Measurements from ENCODE around the gene SAP30L. TPM values are rescaled to one million over a fixed set of nuclear protein-coding genes. Genes with fewer than 3 reads are reported as not detected.

Gene SAP30L
- total RNA-seq, 2 donors from 2014 or later = 27.7 to 40.3 TPM

DNA sequence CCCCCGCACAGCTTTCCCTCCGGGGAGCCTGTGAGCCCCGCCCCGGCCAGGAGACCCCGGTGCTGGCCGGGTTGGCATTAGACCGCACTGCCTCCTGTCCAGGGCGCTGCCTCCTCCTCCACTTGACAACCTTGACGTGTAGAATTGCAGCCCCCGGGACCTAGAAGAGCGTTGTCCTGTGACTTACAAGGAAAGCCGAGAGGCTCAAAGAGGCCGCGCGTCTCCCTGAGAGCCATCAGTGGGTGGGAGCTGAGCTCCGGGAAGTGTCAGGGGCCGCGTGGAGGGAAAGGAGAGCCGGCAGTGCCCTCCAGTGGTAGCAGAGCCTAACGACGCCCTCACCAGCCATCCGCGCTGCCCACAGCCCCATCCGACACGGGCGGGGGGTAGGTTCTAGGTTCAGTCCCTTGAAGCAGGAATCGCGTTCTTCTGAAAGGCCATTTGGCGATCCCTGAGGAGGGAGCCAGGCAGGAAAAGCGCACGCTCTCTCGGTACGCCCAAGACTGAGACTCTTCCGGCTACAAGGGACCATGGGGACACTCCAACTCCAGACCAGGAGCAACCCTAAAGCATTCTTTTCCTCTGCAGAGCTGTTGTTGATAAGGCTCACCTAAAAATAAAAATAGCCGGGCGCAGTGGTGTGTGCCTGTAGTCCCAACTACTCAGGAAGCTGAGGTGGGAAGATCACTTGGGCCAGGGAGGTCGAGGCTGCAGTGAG, 40.6 kb upstream of the SAP30L start:
- no peaks in the 10 kb centered on the region for H3K27me3 ChIP-seq (ENCODE audit: control insufficient read depth, insufficient read depth, low read length, poor library complexity, severe bottlenecking)
- Mint-ChIP-seq H3K9me3 (no peaks in the 10 kb centered on the region), H3K27me3 (ENCODE audit: insufficient read depth) (peaks cover 67% of the 10 kb centered on the region), H3K4me3 (peak overlapping the region; percentile 42), H3K27ac (no peak overlapping the region), H3K36me3 (ENCODE audit: low read depth) (peaks cover 3% of the 10 kb centered on the region), H3K4me1 (peaks cover 28% of the 10 kb centered on the region)
- H3K27ac ChIP-seq (ENCODE audit: low read depth, low read length) = no peak overlapping the region
- no peak overlapping the region for H3K9ac ChIP-seq (ENCODE audit: extremely low read depth, low read length, poor library complexity, severe bottlenecking)
- H3K36me3 ChIP-seq (ENCODE audit: control insufficient read depth, insufficient read depth, low read length) = peaks cover 19% of the 10 kb centered on the region
- H3K4me1 ChIP-seq (ENCODE audit: control insufficient read depth, insufficient read depth, low read length) = peaks cover 11% of the 10 kb centered on the region
- peak overlapping the region; percentile 0 for H3K4me3 ChIP-seq (ENCODE audit: low read length)
- TF ChIP-seq, protein P1, sequence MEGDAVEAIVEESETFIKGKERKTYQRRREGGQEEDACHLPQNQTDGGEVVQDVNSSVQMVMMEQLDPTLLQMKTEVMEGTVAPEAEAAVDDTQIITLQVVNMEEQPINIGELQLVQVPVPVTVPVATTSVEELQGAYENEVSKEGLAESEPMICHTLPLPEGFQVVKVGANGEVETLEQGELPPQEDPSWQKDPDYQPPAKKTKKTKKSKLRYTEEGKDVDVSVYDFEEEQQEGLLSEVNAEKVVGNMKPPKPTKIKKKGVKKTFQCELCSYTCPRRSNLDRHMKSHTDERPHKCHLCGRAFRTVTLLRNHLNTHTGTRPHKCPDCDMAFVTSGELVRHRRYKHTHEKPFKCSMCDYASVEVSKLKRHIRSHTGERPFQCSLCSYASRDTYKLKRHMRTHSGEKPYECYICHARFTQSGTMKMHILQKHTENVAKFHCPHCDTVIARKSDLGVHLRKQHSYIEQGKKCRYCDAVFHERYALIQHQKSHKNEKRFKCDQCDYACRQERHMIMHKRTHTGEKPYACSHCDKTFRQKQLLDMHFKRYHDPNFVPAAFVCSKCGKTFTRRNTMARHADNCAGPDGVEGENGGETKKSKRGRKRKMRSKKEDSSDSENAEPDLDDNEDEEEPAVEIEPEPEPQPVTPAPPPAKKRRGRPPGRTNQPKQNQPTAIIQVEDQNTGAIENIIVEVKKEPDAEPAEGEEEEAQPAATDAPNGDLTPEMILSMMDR (conservative IDR thresholded peaks at IDR 0.05) = peak; percentile 98
- DNase-seq = peak; percentile 96
- H3K9me3 ChIP-seq (ENCODE audit: control insufficient read depth, low read length) = no peaks in the 10 kb centered on the region
- WGBS, 2 experiments (ENCODE audit: insufficient coverage in 1 of 2, insufficient read length in 1 of 2) = 19 to 24% methylated on average over 22 to 37 of the region's 37 CpGs

DNA sequence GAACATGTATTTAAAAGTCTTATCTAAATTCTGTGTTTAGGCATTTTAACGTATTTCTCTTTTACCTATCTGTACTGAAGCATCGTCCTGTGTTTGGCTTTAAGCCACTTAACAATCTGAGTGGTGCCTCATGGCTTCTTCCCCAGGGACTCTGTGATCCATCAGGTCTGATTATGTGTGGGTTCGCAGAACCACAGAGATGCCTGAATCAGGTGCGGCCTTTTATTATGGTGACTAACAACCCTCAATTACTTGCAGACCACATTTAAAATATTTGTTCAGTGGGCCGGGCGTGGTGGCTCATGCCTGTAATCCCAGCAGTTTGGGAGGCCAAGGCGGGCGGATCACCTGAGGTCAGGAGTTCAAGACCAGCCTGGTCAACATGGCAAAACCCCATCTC, 39.6 kb upstream of the SAP30L start:
- H3K36me3 Mint-ChIP-seq (ENCODE audit: low read depth) = peaks cover 10% of the 10 kb centered on the region
- DNase-seq = no peak
- H3K4me1 ChIP-seq (ENCODE audit: control insufficient read depth, insufficient read depth, low read length) = peaks cover 11% of the 10 kb centered on the region
- H3K9ac ChIP-seq (ENCODE audit: extremely low read depth, low read length, poor library complexity, severe bottlenecking) = no peak overlapping the region
- TF ChIP-seq, protein P1 (conservative IDR thresholded peaks at IDR 0.05) = no peak
- 92 to 100% methylated on average over 4 to 8 of the region's 8 CpGs for WGBS, 2 experiments (ENCODE audit: insufficient coverage in 1 of 2, insufficient read length in 1 of 2)
- H3K27me3 Mint-ChIP-seq (ENCODE audit: insufficient read depth) = peaks cover 62% of the 10 kb centered on the region
- peaks cover 28% of the 10 kb centered on the region for H3K36me3 ChIP-seq (ENCODE audit: control insufficient read depth, insufficient read depth, low read length)
- no peak overlapping the region for H3K4me3 Mint-ChIP-seq
- no peaks in the 10 kb centered on the region for H3K9me3 Mint-ChIP-seq
- no peak overlapping the region for H3K27ac ChIP-seq (ENCODE audit: low read depth, low read length)
- no peak overlapping the region for H3K27ac Mint-ChIP-seq
- H3K9me3 ChIP-seq (ENCODE audit: control insufficient read depth, low read length) = no peaks in the 10 kb centered on the region
- peaks cover 28% of the 10 kb centered on the region for H3K4me1 Mint-ChIP-seq
- H3K27me3 ChIP-seq (ENCODE audit: control insufficient read depth, insufficient read depth, low read length, poor library complexity, severe bottlenecking) = no peaks in the 10 kb centered on the region
- no peak overlapping the region for H3K4me3 ChIP-seq (ENCODE audit: low read length)

DNA sequence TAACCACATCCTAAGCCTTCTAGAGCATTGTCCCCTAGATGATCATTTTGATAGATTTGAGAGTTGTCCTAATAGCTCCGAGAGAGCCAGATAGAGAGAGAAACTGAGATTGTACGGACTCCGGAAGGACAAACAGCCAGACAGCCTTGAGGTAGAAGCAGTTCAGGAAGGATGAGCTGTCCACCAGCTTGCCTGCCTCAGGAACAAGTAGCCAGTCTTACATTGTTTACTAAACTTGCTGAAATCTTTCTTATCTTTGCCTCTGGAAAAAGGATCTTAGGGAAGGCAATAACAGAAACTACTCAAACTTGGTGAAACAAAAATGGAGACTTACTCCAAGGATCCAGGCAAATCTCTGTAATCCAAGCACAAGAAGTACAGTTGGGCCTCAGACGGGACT, 39.0 kb upstream of the SAP30L start:
- TF ChIP-seq, protein P1 (conservative IDR thresholded peaks at IDR 0.05) = no peak
- no peak overlapping the region for H3K9ac ChIP-seq (ENCODE audit: extremely low read depth, low read length, poor library complexity, severe bottlenecking)
- H3K27me3 ChIP-seq (ENCODE audit: control insufficient read depth, insufficient read depth, low read length, poor library complexity, severe bottlenecking) = no peaks in the 10 kb centered on the region
- H3K9me3 ChIP-seq (ENCODE audit: control insufficient read depth, low read length) = no peaks in the 10 kb centered on the region
- Mint-ChIP-seq H3K27ac (no peak overlapping the region), H3K27me3 (ENCODE audit: insufficient read depth) (peaks cover 56% of the 10 kb centered on the region), H3K9me3 (no peaks in the 10 kb centered on the region), H3K4me3 (no peak overlapping the region), H3K36me3 (ENCODE audit: low read depth) (peaks cover 15% of the 10 kb centered on the region), H3K4me1 (peaks cover 28% of the 10 kb centered on the region)
- H3K36me3 ChIP-seq (ENCODE audit: control insufficient read depth, insufficient read depth, low read length) = peaks cover 34% of the 10 kb centered on the region
- no peak for DNase-seq
- 89 to 96% methylated on average over 2 to 4 of the region's 4 CpGs for WGBS, 2 experiments (ENCODE audit: insufficient coverage in 1 of 2, insufficient read length in 1 of 2)
- H3K27ac ChIP-seq (ENCODE audit: low read depth, low read length) = no peak overlapping the region
- H3K4me1 ChIP-seq (ENCODE audit: control insufficient read depth, insufficient read depth, low read length) = peaks cover 11% of the 10 kb centered on the region
- no peak overlapping the region for H3K4me3 ChIP-seq (ENCODE audit: low read length)
